ENCODE data around the gene ABR.

The ABR gene

DNA sequence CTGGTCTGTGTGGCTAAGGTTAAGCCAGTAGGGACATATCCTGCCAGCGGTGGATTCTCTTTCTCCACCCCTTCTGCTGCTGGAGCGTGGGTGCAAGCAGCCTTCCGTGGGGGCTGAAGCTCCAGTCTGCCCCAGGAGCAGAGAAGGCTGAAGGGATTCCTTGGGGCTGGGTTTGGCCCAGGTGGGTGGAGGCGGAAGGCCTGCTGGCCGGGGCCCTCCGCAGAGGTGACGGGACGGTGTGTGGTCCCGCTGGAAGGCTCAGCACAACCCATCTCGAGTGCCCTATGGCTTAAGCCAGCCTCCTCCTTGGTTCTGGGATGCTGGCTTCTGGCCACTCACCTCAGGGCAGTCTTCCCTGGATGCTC lies 169.7 kb downstream of the ABR start:
- no peak for DNase-seq (ENCODE audit: low read depth)
- no peak overlapping the region for H3K4me3 ChIP-seq (ENCODE audit: low read depth, low read length)
- TF ChIP-seq, protein P1, sequence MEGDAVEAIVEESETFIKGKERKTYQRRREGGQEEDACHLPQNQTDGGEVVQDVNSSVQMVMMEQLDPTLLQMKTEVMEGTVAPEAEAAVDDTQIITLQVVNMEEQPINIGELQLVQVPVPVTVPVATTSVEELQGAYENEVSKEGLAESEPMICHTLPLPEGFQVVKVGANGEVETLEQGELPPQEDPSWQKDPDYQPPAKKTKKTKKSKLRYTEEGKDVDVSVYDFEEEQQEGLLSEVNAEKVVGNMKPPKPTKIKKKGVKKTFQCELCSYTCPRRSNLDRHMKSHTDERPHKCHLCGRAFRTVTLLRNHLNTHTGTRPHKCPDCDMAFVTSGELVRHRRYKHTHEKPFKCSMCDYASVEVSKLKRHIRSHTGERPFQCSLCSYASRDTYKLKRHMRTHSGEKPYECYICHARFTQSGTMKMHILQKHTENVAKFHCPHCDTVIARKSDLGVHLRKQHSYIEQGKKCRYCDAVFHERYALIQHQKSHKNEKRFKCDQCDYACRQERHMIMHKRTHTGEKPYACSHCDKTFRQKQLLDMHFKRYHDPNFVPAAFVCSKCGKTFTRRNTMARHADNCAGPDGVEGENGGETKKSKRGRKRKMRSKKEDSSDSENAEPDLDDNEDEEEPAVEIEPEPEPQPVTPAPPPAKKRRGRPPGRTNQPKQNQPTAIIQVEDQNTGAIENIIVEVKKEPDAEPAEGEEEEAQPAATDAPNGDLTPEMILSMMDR (IDR thresholded peaks at IDR 0.05; ENCODE audit: control insufficient read depth, extremely low read depth, insufficient read depth) = no peak

DNA sequence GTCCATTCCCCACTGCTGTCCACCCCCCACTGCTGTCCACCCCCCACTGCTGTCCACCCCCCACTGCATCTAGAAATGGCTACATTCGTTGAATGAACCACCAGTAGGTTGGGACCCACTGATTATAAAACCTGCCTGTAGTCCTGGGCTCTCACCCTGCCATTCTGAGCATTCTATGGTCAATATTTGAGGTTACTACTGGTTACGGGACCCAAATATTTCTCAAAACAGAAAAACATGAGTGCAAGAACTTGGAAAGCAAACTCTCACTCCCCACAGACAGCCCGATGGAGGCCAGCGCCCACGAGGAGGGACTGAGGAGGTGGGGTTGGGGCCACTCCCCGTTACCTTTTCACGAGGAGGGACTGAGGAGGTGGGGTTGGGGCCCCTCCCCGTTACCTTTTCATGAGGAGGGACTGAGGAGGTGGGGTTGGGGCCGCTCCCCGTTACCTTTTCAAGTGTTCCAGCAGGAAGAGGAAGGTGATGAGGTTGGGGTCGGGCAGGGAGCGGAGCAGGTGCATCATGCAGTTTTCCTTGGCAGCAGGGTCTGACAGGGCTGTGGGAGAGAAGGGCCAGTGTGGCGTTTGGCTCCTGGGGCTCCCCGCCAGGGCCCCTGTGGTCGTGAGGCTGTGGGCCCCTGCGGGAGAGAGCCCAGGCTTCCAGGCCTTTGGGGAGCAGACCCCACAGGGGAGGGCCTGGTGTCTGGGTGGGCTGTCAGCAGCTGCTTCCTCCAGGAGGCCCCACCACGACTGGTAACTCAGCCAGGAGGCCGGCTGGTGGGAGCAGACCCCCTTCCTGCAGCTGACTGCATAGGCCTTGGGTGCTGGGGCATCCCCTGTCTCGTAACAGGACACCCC lies 170.3 kb downstream of the ABR start:
- no peak overlapping the region for H3K4me3 ChIP-seq (ENCODE audit: low read depth, low read length)
- DNase-seq (ENCODE audit: low read depth) = no peak
- TF ChIP-seq, protein P1 (IDR thresholded peaks at IDR 0.05; ENCODE audit: control insufficient read depth, extremely low read depth, insufficient read depth) = no peak

DNA sequence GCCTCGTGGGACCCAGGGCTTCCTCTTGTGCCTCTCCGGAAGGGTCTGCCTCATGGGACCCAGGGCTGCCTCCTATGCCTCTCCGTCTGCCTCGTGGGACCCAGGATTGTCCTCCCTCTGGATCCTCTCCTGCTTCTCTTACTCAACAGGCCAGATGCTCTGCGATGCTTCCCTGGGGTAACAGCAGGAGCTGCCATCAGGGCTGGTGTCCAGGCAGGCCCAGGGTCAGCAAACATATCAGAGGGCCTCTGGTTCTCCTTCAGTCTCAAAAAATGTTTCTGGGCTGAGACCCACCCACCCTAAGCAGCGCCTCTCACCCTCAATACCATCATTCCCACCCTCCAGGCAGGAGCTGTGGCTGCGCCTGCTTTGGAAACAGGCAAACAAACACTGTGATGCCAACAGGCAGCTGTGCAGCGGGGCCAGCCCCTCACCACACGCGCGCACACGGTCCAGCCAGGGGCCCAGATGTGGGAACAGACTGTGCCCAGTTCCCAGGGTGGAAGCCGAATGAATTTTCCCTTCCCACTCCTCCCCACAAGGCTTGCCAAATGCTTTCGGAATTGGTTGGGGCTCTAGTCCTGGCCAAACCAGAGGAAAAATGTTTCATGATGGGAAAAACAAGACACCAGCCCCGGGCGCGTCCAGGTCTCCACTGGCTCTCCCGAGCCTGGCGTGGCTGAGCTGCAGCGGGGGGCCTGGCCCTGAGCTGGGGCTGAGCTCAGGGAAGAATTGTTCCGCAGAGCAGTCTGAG lies 171.6 kb downstream of the ABR start:
- DNase-seq (ENCODE audit: low read depth) = no peak
- TF ChIP-seq, protein P1 (IDR thresholded peaks at IDR 0.05; ENCODE audit: control insufficient read depth, extremely low read depth, insufficient read depth) = no peak
- no peak overlapping the region for H3K4me3 ChIP-seq (ENCODE audit: low read depth, low read length)

DNA sequence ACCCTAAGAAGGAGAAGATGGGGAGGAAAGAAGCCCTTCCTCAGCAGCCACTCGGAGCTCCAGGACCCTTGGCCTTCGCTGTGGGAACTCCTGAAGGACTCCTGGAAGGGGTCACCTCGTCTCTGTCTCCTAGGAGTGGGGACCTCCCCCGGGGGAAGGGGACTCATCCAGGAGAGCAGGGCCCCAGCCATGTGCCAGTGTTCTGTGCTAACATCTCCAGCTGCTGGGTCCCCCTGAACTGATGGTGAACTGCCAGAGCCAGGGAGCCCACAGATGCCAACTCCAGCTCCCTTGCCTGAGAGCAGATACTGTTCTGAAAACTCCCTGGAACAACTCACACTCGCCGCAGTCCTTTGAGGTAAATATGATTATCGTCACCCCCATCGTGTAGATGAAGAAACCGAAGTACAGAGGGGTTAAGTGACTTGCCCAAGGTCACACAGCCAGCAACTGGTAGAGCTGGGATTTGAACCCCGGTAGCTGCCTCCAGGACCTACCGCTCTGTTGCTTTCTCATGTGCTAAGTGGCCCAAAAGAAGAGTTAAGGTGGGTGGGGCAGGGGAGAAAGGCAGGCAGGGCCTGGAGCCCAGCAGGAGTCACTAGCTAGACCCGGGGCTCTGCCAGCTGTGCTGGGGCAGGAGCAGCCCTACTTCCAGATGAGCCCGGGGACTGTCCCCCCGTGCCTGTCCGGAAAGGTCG lies 172.3 kb downstream of the ABR start:
- no peak overlapping the region for H3K4me3 ChIP-seq (ENCODE audit: low read depth, low read length)
- DNase-seq (ENCODE audit: low read depth) = no peak
- TF ChIP-seq, protein P1 (IDR thresholded peaks at IDR 0.05; ENCODE audit: control insufficient read depth, extremely low read depth, insufficient read depth) = no peak

DNA sequence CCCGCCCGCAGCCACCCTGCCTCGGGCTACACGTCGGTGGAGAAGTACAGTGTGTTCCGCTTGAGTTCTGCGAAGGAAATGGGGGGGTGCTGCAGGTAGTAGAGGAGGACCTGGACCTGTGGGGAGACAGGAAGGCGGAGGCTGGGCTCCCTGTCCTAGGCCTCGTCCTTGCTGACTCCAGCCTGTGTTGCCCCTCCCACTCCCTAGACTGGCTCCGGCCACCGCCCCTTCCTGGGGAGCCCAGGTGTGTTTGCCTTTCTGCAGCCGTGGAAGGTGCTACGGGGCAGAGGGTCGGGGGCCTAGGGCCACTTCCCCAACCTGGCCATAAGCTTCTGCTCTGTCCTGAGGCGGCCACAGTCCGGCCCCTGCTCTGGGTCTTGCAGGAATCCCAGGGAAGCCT lies 173.7 kb downstream of the ABR start:
- TF ChIP-seq, protein P1 (IDR thresholded peaks at IDR 0.05; ENCODE audit: control insufficient read depth, extremely low read depth, insufficient read depth) = no peak
- H3K4me3 ChIP-seq (ENCODE audit: low read depth, low read length) = peak overlapping the region; percentile 41
- no peak for DNase-seq (ENCODE audit: low read depth)

DNA sequence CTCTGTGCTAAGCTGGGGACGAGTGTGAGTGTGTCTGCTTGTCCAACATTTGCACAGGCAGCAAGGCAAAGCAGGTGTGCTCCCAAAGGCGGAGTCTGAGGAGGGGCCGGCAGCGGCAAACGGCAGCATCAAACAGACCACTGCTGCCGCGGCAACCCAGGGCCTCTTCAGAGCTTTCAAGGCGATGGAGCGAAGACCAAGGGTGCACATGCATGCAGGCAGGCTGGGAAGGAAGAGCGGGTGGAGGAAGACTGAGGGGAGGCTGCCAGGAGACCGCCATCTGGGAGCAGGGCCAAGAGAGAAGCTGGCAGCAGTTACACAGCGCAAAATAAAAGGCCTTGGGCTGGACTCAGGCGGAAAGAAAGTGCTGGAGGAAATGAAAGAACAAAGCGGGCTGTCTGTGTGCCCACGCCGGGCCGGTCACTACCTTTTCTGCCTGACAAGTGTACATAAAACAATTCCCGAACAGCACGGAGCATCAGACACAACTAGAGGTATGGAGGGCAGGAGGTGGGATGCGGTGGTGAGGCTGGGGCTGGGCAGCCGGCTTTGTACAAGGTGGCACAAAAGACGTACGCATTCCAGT lies 174.3 kb downstream of the ABR start:
- peak overlapping the region; percentile 41 for H3K4me3 ChIP-seq (ENCODE audit: low read depth, low read length)
- peak; percentile 71 for DNase-seq (ENCODE audit: low read depth)
- TF ChIP-seq, protein P1 (IDR thresholded peaks at IDR 0.05; ENCODE audit: control insufficient read depth, extremely low read depth, insufficient read depth) = no peak

Data from LNCaP clone FGC (cell line).